K562 (cell line): ENCODE results near the gene EDEM1. TPM values are rescaled to one million over a fixed set of nuclear protein-coding genes. Genes with fewer than 3 reads are reported as not detected.

ENCODE experiments used
- CBFA2T2 ChIP-seq: fragments of 450-650 bp; conservative IDR thresholded peaks from 2 replicates; pipeline ENCODE4 v1.6.1; 2017; ENCODE audit warnings: mild to moderate bottlenecking
- IFI16 ChIP-seq: fragments of 250-450 bp; sonication (Bioruptor Pico); IDR thresholded peaks from 2 replicates; pipeline ENCODE4 v2.1.2; 2022; ENCODE audit warnings: mild to moderate bottlenecking, inconsistent platforms
- MXI1 ChIP-seq: IDR thresholded peaks from 2 replicates; pipeline ENCODE4 v1.6.1; 2011; ENCODE audit warnings: low read depth, mild to moderate bottlenecking, improper control_type of control experiment, low read length
- PHF20 ChIP-seq: fragments of 450-650 bp; IDR thresholded peaks from 2 replicates; pipeline ENCODE4 v1.6.1; 2018; ENCODE audit not compliant: partially characterized antibody
- POLR2A ChIP-seq: fragments of 450-650 bp; conservative IDR thresholded peaks from 2 replicates; pipeline ENCODE4 v1.6.1; 2016
- RB1 ChIP-seq: fragments of 450-650 bp; IDR thresholded peaks from 2 replicates; pipeline ENCODE4 v1.6.1; 2017; ENCODE audit warnings: low read depth, mild to moderate bottlenecking
- THRAP3 ChIP-seq: fragments of 450-650 bp; IDR thresholded peaks from 2 replicates; pipeline ENCODE4 v1.6.1; 2016; ENCODE audit warnings: mild to moderate bottlenecking, inconsistent platforms, borderline replicate concordance
- ZNF354B ChIP-seq: fragments of 250-450 bp; sonication (Bioruptor Pico); IDR thresholded peaks from 2 replicates; pipeline ENCODE4 v1.4.0; 2020
- polyA plus RNA-seq, 8 experiments: library from polyadenylated mRNA; depleted of rRNA in 4 of 8; stranded (reverse) in 5 of 8; unstranded in 3 of 8; fragments of >200 nt; fragmentation: Nextera tagmentation in 2 of 8; fragmentation: Illumina TruSeq in 1 of 8; extraction: Ambion mirVana in 2 of 8; extraction: Trizol in 1 of 8; gene quantifications; 2 replicates each; pipeline versions ENCODE4 v1.2.1 to v1.2.3, GENCODE V29; 2011 to 2014; ENCODE audit warnings: inconsistent platforms in 1 of 8, missing spikeins in 1 of 8
- total RNA-seq, 7 experiments: library from RNA; depleted of rRNA in 6 of 7; stranded (reverse); fragments of >200 nt in 6 of 7; fragmentation: Illumina TruSeq in 2 of 7; extraction: Trizol in 2 of 7; gene quantifications; 2 replicates each; pipeline versions ENCODE4 v1.2.1 to v1.2.3, GENCODE V29; 2011 to 2021; ENCODE audit warnings: low replicate concordance in 1 of 7
- TF ChIP-seq, protein P1 (sequence below): sonication (generic); IDR thresholded peaks from 2 replicates; pipeline ENCODE4 v1.6.1; 2016
- TF ChIP-seq, protein P2 (sequence below), 2 experiments: fragments of 450-650 bp in 1 of 2; IDR thresholded peaks; 2 replicates each; pipeline ENCODE4 v1.6.1; 2011 to 2017; ENCODE audit warnings: low read depth in 2 of 2, antibody characterized with exemption in 1 of 2, borderline replicate concordance in 1 of 2, low read length in 1 of 2, mild to moderate bottlenecking in 1 of 2, mixed read lengths in 1 of 2; ENCODE audit not compliant: control insufficient read depth in 1 of 2
- TF ChIP-seq, protein P3 (sequence below): fragments of 250-450 bp; sonication (Bioruptor Pico); IDR thresholded peaks from 2 replicates; pipeline ENCODE4 v1.8.0; 2022; ENCODE audit warnings: moderate library complexity, mild to moderate bottlenecking, inconsistent platforms
- TF ChIP-seq, protein P4 (sequence below), 2 experiments: fragments of 150-350 bp in 1 of 2; IDR thresholded peaks; 2 replicates each; pipeline ENCODE4 v1.6.1; 2012 to 2016; ENCODE audit warnings: low read depth in 2 of 2, low read length in 2 of 2, mild to moderate bottlenecking in 1 of 2, moderate library complexity in 1 of 2
- TF ChIP-seq, protein P5 (sequence below): fragments of 250-450 bp; sonication (Bioruptor Pico); IDR thresholded peaks from 2 replicates; pipeline ENCODE4 v1.4.0; 2020; ENCODE audit warnings: borderline replicate concordance

The EDEM1 gene
- total and polyA plus RNA-seq, 9 of the 15 experiments (the other 6 are each of a cell fraction or from before 2014, with no cell fraction given) = 6.2 to 36.7 (median 14.3) TPM

- TF ChIP-seq THRAP3 (no peak), ZNF354B (no peak), CBFA2T2 (no peak), POLR2A (peak; percentile 97), IFI16 (CRISPR knock-in tag) (no peak), MXI1 (peak; percentile 35; the same call in 1 of the 2 replicates), PHF20 (no peak), RB1 (peak; percentile 45; the same call in 1 of the 2 replicates)
- TF ChIP-seq, protein P1, sequence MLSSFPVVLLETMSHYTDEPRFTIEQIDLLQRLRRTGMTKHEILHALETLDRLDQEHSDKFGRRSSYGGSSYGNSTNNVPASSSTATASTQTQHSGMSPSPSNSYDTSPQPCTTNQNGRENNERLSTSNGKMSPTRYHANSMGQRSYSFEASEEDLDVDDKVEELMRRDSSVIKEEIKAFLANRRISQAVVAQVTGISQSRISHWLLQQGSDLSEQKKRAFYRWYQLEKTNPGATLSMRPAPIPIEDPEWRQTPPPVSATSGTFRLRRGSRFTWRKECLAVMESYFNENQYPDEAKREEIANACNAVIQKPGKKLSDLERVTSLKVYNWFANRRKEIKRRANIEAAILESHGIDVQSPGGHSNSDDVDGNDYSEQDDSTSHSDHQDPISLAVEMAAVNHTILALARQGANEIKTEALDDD = no peak
- TF ChIP-seq, protein P2, sequence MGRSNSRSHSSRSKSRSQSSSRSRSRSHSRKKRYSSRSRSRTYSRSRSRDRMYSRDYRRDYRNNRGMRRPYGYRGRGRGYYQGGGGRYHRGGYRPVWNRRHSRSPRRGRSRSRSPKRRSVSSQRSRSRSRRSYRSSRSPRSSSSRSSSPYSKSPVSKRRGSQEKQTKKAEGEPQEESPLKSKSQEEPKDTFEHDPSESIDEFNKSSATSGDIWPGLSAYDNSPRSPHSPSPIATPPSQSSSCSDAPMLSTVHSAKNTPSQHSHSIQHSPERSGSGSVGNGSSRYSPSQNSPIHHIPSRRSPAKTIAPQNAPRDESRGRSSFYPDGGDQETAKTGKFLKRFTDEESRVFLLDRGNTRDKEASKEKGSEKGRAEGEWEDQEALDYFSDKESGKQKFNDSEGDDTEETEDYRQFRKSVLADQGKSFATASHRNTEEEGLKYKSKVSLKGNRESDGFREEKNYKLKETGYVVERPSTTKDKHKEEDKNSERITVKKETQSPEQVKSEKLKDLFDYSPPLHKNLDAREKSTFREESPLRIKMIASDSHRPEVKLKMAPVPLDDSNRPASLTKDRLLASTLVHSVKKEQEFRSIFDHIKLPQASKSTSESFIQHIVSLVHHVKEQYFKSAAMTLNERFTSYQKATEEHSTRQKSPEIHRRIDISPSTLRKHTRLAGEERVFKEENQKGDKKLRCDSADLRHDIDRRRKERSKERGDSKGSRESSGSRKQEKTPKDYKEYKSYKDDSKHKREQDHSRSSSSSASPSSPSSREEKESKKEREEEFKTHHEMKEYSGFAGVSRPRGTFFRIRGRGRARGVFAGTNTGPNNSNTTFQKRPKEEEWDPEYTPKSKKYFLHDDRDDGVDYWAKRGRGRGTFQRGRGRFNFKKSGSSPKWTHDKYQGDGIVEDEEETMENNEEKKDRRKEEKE (IDR thresholded peaks at IDR 0.05; ENCODE audit: borderline replicate concordance in 1 of 2, control insufficient read depth in 1 of 2, low read depth in 2 of 2, low read length in 1 of 2) = no peak
- TF ChIP-seq, protein P3, sequence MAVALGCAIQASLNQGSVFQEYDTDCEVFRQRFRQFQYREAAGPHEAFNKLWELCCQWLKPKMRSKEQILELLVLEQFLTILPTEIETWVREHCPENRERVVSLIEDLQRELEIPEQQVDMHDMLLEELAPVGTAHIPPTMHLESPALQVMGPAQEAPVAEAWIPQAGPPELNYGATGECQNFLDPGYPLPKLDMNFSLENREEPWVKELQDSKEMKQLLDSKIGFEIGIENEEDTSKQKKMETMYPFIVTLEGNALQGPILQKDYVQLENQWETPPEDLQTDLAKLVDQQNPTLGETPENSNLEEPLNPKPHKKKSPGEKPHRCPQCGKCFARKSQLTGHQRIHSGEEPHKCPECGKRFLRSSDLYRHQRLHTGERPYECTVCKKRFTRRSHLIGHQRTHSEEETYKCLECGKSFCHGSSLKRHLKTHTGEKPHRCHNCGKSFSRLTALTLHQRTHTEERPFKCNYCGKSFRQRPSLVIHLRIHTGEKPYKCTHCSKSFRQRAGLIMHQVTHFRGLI = no peak
- TF ChIP-seq, protein P4, sequence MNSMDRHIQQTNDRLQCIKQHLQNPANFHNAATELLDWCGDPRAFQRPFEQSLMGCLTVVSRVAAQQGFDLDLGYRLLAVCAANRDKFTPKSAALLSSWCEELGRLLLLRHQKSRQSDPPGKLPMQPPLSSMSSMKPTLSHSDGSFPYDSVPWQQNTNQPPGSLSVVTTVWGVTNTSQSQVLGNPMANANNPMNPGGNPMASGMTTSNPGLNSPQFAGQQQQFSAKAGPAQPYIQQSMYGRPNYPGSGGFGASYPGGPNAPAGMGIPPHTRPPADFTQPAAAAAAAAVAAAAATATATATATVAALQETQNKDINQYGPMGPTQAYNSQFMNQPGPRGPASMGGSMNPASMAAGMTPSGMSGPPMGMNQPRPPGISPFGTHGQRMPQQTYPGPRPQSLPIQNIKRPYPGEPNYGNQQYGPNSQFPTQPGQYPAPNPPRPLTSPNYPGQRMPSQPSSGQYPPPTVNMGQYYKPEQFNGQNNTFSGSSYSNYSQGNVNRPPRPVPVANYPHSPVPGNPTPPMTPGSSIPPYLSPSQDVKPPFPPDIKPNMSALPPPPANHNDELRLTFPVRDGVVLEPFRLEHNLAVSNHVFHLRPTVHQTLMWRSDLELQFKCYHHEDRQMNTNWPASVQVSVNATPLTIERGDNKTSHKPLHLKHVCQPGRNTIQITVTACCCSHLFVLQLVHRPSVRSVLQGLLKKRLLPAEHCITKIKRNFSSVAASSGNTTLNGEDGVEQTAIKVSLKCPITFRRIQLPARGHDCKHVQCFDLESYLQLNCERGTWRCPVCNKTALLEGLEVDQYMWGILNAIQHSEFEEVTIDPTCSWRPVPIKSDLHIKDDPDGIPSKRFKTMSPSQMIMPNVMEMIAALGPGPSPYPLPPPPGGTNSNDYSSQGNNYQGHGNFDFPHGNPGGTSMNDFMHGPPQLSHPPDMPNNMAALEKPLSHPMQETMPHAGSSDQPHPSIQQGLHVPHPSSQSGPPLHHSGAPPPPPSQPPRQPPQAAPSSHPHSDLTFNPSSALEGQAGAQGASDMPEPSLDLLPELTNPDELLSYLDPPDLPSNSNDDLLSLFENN (IDR thresholded peaks at IDR 0.05; ENCODE audit: low read depth in 2 of 2, low read length in 2 of 2) = peak in 1 of 2 experiments; percentile 19; a peak in 1 of 4 replicates
- TF ChIP-seq, protein P5, sequence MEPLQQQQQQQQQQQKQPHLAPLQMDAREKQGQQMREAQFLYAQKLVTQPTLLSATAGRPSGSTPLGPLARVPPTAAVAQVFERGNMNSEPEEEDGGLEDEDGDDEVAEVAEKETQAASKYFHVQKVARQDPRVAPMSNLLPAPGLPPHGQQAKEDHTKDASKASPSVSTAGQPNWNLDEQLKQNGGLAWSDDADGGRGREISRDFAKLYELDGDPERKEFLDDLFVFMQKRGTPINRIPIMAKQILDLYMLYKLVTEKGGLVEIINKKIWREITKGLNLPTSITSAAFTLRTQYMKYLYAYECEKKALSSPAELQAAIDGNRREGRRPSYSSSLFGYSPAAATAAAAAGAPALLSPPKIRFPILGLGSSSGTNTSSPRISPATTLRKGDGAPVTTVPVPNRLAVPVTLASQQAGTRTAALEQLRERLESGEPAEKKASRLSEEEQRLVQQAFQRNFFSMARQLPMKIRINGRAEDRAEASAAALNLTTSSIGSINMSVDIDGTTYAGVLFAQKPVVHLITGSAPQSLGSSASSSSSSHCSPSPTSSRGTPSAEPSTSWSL (CRISPR knock-in tag) = no peak
These were observed at the start of gene EDEM1 (continued) for GRCh38 chr3:5187156-5187919.
